ENCODE results near the gene ZFYVE9.
"Not testable (repeated sequence)": the region's sequence is repeated elsewhere in the genome, so short reads cannot be mapped to it uniquely, and the experiment has no call there.

Gene ZFYVE9

DNA sequence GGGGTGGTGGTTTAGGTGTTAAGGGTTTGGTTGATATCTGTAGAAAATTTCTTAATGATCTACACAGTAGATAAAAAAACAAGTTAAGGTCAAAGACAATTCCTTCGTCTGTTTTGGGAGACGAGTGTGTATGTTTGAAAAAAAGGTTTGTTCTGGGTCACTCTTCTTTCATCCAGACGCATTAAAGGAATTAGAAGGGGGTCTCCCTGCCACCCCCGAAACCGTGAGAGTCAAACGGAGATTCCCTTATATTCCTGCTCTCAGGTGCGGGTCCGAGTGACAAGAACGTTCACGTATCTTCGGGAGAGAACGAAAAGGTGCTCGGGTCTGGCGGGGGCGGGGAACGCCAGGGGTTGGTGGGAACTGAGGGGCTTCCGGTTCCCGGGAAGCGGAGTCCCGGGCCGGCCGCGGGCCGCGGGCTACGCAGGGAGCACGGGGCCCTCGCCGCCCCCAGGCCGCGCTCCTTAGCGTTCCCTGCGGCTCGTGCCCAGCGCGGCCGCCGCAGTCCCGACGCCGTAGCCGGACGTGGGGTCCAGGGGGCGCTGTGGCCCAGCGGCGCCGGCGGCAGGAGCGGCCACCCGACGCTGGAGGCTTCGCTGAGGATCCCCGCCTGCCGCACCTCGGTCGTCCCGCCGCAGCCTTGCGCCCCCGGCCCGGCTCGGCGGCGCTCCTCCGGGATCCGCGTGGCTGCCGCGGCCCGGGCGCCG lies at the start of gene ZFYVE9:
ZFYVE9 (plus strand) TSS at position 577 of the 707 bp plus-strand sequence. CDS start 91,118 bp downstream, outside the sequence.
- TF ChIP-seq CTCF (IDR thresholded peaks at IDR 0.05; ENCODE audit: insufficient read depth, low read length, missing control alignments) = peak; percentile 79
- H3K4me3 ChIP-seq (ENCODE audit: low read depth, low read length) = peak within 1 kb of the TSS; percentile 79
- ChIA-PET CTCF (interaction anchor here (1.0 to 3.1 kb wide), 10 partner anchors 8 to 207 kb away, joined by 3 to 28 read pairs (median 4); no protein-coding TSS in a partner anchor), POLR2A (no interaction called here)
- no peak for DNase-seq (ENCODE audit: low read depth, low spot score)

DNA sequence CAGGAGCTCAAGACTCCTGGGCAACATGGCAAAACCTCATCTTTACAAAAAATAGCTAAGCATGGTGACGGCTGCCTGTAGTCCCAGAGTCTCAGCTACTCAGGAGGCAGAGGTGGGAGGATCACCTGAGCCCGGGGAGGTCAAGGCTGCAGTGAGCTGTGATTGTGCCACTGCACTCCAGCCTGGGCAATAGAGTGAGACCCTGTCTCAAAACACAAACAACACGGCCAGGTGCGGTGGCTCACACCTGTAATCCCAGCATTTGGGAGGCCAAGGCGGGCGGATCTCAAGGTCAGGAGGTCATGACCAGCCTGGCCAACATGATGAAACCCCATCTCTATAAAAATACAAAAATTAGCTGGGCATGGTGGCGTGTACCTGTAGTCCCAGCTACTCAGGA lies 47.6 kb upstream of the ZFYVE9 start:
- POLR2A ChIA-PET; H3K4me3 ChIP-seq (ENCODE audit: low read depth, low read length); DNase-seq (ENCODE audit: low read depth, low spot score): not testable (repeated sequence)
- CTCF ChIA-PET = interaction anchor here (0.8 to 1.2 kb wide), 3 partner anchors 8 to 198 kb away, joined by 3 to 4 read pairs (median 3); no protein-coding TSS in a partner anchor

GRCh38 chr1:52096216-52096615 lies 45.7 kb upstream of the ZFYVE9 start:
- DNase-seq (ENCODE audit: low read depth, low spot score) = no peak
- TF ChIP-seq CTCF (IDR thresholded peaks at IDR 0.05; ENCODE audit: insufficient read depth, low read length, missing control alignments) = no peak
- no peak overlapping the region for H3K4me3 ChIP-seq (ENCODE audit: low read depth, low read length)
- CTCF ChIA-PET = interaction anchor here (1.8 to 2.1 kb wide), 2 partner anchors 11 to 30 kb away, joined by 4 to 5 read pairs; no protein-coding TSS in a partner anchor
- POLR2A ChIA-PET = no interaction called here

DNA sequence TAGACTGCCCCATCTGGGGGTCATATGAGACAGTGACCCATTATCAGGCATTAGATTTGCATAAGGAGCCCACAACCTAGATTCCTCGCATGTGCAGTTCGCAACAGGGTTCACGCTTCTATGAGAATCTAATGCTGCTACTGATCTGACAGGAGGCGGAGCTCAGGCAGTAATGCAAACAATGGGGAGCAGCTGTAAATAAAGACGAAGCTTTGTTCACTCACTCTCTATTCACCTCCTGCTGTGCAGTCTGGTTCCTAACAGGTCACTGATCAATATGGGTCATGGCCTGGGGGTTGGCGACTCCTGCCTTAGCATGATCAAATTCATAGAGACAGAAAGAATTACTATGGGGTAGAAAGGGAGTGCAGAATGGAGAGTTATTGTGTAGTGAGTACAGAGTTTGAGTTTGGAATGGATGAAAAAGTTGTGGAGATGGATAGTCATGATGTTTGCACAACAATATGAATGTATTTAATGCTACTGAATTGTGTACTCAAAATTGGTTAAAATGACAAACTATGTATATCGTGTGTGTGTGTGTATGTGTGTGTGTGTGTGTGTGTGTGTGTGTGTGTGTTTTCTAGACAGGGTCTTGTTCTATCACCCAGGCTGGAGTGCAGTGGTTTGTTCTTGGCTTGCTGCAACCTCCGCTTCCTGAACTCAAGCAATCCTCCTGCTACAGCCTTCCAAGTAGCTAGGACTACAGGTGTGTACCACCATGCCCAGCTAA lies 43.6 kb upstream of the ZFYVE9 start:
- POLR2A ChIA-PET = no interaction called here
- no peak for DNase-seq (ENCODE audit: low read depth, low spot score)
- no peak overlapping the region for H3K4me3 ChIP-seq (ENCODE audit: low read depth, low read length)
- CTCF ChIA-PET = interaction anchor here (1.8 kb wide), 1 partner anchor 28 kb away, joined by 4 read pairs; no protein-coding TSS in a partner anchor
- TF ChIP-seq CTCF (IDR thresholded peaks at IDR 0.05; ENCODE audit: insufficient read depth, low read length, missing control alignments) = no peak

- CTCF ChIA-PET = no interaction called here
- no peak for TF ChIP-seq CTCF (IDR thresholded peaks at IDR 0.05; ENCODE audit: insufficient read depth, low read length, missing control alignments)
- no peak for DNase-seq (ENCODE audit: low read depth, low spot score)
- POLR2A ChIA-PET = no interaction called here
- no peak overlapping the region for H3K4me3 ChIP-seq (ENCODE audit: low read depth, low read length)
Measured at GRCh38 chr1:52102336-52103013, 39.4 kb upstream of the ZFYVE9 start.

DNA sequence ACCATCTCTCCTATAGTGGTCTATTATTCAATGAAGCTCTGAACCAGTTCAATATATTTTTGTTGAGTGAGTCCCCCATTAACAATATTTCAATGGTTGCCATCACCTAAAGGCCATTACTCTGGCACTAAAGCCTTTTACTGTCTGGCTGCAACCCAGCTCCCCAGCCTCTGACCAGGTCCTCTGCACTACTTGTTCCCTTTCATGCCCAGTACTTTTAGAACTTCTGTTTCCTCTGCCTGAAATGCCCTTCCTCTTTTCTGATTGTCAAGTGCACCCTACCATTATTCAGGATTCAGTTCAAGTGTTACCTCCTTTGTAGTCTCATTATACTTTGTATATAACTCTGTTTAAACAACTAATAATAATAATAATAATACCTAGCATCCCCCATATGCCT lies 30.4 kb upstream of the ZFYVE9 start:
- ChIA-PET POLR2A (no interaction called here), CTCF (interaction anchor here (1.1 to 3.3 kb wide), 3 partner anchors 12 to 185 kb away, joined by 3 to 22 read pairs (median 3); no protein-coding TSS in a partner anchor)
- TF ChIP-seq CTCF (IDR thresholded peaks at IDR 0.05; ENCODE audit: insufficient read depth, low read length, missing control alignments) = no peak
- DNase-seq (ENCODE audit: low read depth, low spot score) = no peak
- no peak overlapping the region for H3K4me3 ChIP-seq (ENCODE audit: low read depth, low read length)
